HepG2 (cell line): ENCODE measurements around the gene TXNL4A. TPM values are rescaled to one million over a fixed set of nuclear protein-coding genes. Genes with fewer than 3 reads are reported as not detected.
A peak's percentile ranks its signal among the peaks of the same experiment; 100 is the strongest.

Experiments
- BORCS8-MEF2B ChIP-seq: sonication (generic); formaldehyde crosslinking; IDR thresholded peaks from 2 replicates; pipeline ENCODE4 v1.8.0; 2022; ENCODE audit warnings: mild to moderate bottlenecking, missing genetic modification reagents
- CBX1 ChIP-seq: IDR thresholded peaks from one replicate; pipeline ENCODE4 v1.6.1; 2016; ENCODE audit warnings: antibody characterized with exemption, low read depth
- CREM ChIP-seq, 2 experiments: sonication (generic) in 1 of 2; formaldehyde crosslinking in 1 of 2; IDR thresholded peaks; 2 replicates each; pipeline versions ENCODE4 v1.4.0 to v1.6.1; 2016 to 2020; ENCODE audit warnings: antibody characterized with exemption in 1 of 2, mild to moderate bottlenecking in 1 of 2, missing genetic modification reagents in 1 of 2
- ETV6 ChIP-seq: sonication (generic); formaldehyde crosslinking; conservative IDR thresholded peaks from 2 replicates; pipeline ENCODE4 v1.4.0; 2020; ENCODE audit warnings: missing genetic modification reagents
- HCFC1 ChIP-seq: fragments of 150-350 bp; IDR thresholded peaks from 2 replicates; pipeline ENCODE4 v1.6.1; 2014; ENCODE audit warnings: low read depth, low read length
- KMT2B ChIP-seq: IDR thresholded peaks from 2 replicates; pipeline ENCODE4 v1.6.1; 2016; ENCODE audit warnings: missing genetic modification reagents, missing compliant biosample characterization
- MEIS2 ChIP-seq: sonication (generic); formaldehyde crosslinking; IDR thresholded peaks from 2 replicates; pipeline ENCODE4 v1.9.0; 2021; ENCODE audit warnings: mild to moderate bottlenecking, missing genetic modification reagents
- NFYB ChIP-seq: sonication (generic); formaldehyde crosslinking; IDR thresholded peaks from 2 replicates; pipeline ENCODE4 v1.4.0; 2020; ENCODE audit warnings: missing genetic modification reagents
- PAX8 ChIP-seq: sonication (generic); formaldehyde crosslinking; IDR thresholded peaks from 2 replicates; pipeline ENCODE4 v1.8.0; 2022; ENCODE audit warnings: mild to moderate bottlenecking, missing genetic modification reagents, borderline replicate concordance
- POGZ ChIP-seq: sonication (generic); formaldehyde crosslinking; IDR thresholded peaks from 2 replicates; pipeline ENCODE4 v1.4.0; 2020; ENCODE audit warnings: mild to moderate bottlenecking, missing genetic modification reagents
- RXRA ChIP-seq: sonication (generic); formaldehyde crosslinking; IDR thresholded peaks from 2 replicates; pipeline ENCODE4 v1.5.1; 2020; ENCODE audit warnings: missing genetic modification reagents
- SRSF1 ChIP-seq: fragments of 200-400 bp; formaldehyde crosslinking; optimal IDR thresholded peaks from 2 replicates; pipeline ENCODE3; 2017; ENCODE audit warnings: mild to moderate bottlenecking, low read depth, low read length, moderate library complexity
- ZNF207 ChIP-seq: fragments of 450-650 bp; IDR thresholded peaks from 2 replicates; pipeline ENCODE4 v1.6.1; 2016; ENCODE audit warnings: antibody characterized with exemption, borderline replicate concordance
- ZNF331 ChIP-seq: sonication (generic); formaldehyde crosslinking; IDR thresholded peaks from 2 replicates; pipeline ENCODE4 v1.4.0; 2020; ENCODE audit warnings: missing genetic modification reagents
- ZNF350 ChIP-seq: sonication (generic); formaldehyde crosslinking; IDR thresholded peaks from 2 replicates; pipeline ENCODE4 v1.4.0; 2020; ENCODE audit warnings: mild to moderate bottlenecking, low read depth, missing genetic modification reagents, borderline replicate concordance
- ZNF546 ChIP-seq: sonication (generic); formaldehyde crosslinking; conservative IDR thresholded peaks from 2 replicates; pipeline ENCODE4 v1.8.1; 2023; ENCODE audit warnings: mild to moderate bottlenecking, missing genetic modification reagents
- ZNF552 ChIP-seq: sonication (generic); formaldehyde crosslinking; IDR thresholded peaks from 2 replicates; pipeline ENCODE4 v1.9.0; 2022; ENCODE audit warnings: missing genetic modification reagents, mild to moderate bottlenecking, borderline replicate concordance
- ZNF7 ChIP-seq: IDR thresholded peaks from 2 replicates; pipeline ENCODE4 v1.6.1; 2016; ENCODE audit warnings: missing biosample characterization, missing genetic modification reagents
- ZNF883 ChIP-seq: sonication (generic); formaldehyde crosslinking; IDR thresholded peaks from 2 replicates; pipeline ENCODE4 v1.5.1; 2020; ENCODE audit warnings: mild to moderate bottlenecking, missing genetic modification reagents; ENCODE audit errors: not compliant biosample characterization
- ZSCAN25 ChIP-seq: sonication (generic); formaldehyde crosslinking; IDR thresholded peaks from 2 replicates; pipeline ENCODE4 v1.8.0; 2022; ENCODE audit warnings: mild to moderate bottlenecking, missing genetic modification reagents
- polyA plus RNA-seq, 8 experiments: library from polyadenylated mRNA; depleted of rRNA in 3 of 8; stranded (reverse) in 7 of 8; unstranded in 1 of 8; fragments of >200 nt; fragmentation: Illumina TruSeq in 4 of 8; extraction: Trizol in 4 of 8; gene quantifications; 2 replicates each; pipeline versions ENCODE4 v1.2.1 to v1.2.3, GENCODE V29; 2011 to 2016; ENCODE audit warnings: low read depth in 4 of 8, missing spikeins in 1 of 8, mixed read lengths in 1 of 8; ENCODE audit not compliant: insufficient read depth in 1 of 8
- total RNA-seq, 5 experiments: library from RNA; depleted of rRNA; stranded (reverse); fragments of >200 nt; fragmentation: Illumina TruSeq; extraction: Trizol; gene quantifications; 2 replicates each; pipeline ENCODE4 v1.2.3, GENCODE V29; 2016; ENCODE audit warnings: low read depth in 1 of 5
- TF ChIP-seq, protein P1 (sequence below): sonication (generic); formaldehyde crosslinking; IDR thresholded peaks from 2 replicates; pipeline ENCODE4 v1.5.0; 2020; ENCODE audit warnings: mild to moderate bottlenecking, missing genetic modification reagents, borderline replicate concordance
- TF ChIP-seq, protein P2 (sequence below): sonication (generic); formaldehyde crosslinking; IDR thresholded peaks from 2 replicates; pipeline ENCODE4 v1.8.0; 2022; ENCODE audit warnings: missing genetic modification reagents, mild to moderate bottlenecking, moderate library complexity, borderline replicate concordance
- TF ChIP-seq, protein P3 (sequence below): sonication (generic); formaldehyde crosslinking; IDR thresholded peaks from 2 replicates; pipeline ENCODE4 v1.4.0; 2020; ENCODE audit warnings: missing genetic modification reagents, borderline replicate concordance

The TXNL4A gene
- total and polyA plus RNA-seq, 2 of the 13 experiments (the other 11 are each of a cell fraction or from before 2014, with no cell fraction given) = 172 to 202 TPM

DNA sequence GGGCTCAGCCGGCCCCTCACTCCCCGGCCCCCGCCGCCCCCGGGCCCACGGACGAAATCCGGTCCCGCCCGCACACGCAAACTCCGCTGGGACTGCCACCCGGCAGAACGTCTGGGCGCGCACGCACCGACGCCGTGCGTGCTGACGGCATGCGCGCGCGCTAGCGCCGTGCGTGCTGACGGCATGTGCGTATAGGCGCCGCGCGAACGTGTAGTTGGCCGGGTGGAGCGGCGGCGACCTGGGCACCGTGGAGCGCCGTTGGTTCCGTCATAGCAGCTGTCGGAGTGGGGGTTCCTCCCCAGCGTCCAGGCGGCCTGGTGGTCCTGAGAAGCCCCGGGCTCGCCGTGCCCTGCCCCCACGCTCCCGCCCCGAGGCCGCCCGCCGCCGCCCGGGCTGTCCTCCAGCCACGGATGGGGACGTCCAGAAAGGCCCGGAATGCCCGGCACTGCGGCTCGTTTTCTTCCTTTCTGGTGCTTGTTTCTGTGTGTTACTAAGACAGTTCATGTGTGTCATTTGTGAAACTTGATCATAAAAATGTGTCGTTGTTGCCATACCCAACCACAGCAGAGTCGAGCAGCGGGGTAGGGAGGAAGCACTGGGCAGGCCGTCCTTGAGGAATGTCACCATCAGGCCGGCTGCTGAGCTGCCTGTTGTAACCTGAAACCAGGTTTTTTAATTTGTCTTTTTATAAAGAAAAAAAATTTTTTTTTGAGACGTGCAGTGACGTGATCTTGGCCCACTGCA, at the start of gene TXNL4A (continued):
- TF ChIP-seq PAX8 (CRISPR knock-in tag) (no peak; the same call in 1 of the 2 replicates), ZNF350 (CRISPR knock-in tag) (no peak), SRSF1 (no peak), CREM (IDR thresholded peaks at IDR 0.05) (peak; percentile 37; the same call in 1 of the 2 replicates), CREM (CRISPR knock-in tag; IDR thresholded peaks at IDR 0.05) (no peak), ZNF207 (no peak), KMT2B (CRISPR knock-in tag) (peak; percentile 86), RXRA (CRISPR knock-in tag) (peak; percentile 6; the same call in 1 of the 2 replicates), ZNF7 (no peak), ZNF552 (no peak; the same call in 1 of the 2 replicates), ETV6 (CRISPR knock-in tag) (no peak), HCFC1 (peak; percentile 18), NFYB (peak; percentile 24; the same call in 1 of the 2 replicates), ZNF546 (peak; percentile 93), MEIS2 (CRISPR knock-in tag) (peak; percentile 61; the same call in 1 of the 2 replicates), ZSCAN25 (CRISPR knock-in tag) (no peak), CBX1 (no peak), ZNF331 (CRISPR knock-in tag) (peak; percentile 20; the same call in 1 of the 2 replicates), POGZ (CRISPR knock-in tag) (peak; percentile 76), ZNF883 (CRISPR knock-in tag) (no peak), BORCS8-MEF2B (CRISPR knock-in tag) (0 out of 2 replicates have a peak, but pooled peaks have one; percentile 64)
- TF ChIP-seq, protein P1, sequence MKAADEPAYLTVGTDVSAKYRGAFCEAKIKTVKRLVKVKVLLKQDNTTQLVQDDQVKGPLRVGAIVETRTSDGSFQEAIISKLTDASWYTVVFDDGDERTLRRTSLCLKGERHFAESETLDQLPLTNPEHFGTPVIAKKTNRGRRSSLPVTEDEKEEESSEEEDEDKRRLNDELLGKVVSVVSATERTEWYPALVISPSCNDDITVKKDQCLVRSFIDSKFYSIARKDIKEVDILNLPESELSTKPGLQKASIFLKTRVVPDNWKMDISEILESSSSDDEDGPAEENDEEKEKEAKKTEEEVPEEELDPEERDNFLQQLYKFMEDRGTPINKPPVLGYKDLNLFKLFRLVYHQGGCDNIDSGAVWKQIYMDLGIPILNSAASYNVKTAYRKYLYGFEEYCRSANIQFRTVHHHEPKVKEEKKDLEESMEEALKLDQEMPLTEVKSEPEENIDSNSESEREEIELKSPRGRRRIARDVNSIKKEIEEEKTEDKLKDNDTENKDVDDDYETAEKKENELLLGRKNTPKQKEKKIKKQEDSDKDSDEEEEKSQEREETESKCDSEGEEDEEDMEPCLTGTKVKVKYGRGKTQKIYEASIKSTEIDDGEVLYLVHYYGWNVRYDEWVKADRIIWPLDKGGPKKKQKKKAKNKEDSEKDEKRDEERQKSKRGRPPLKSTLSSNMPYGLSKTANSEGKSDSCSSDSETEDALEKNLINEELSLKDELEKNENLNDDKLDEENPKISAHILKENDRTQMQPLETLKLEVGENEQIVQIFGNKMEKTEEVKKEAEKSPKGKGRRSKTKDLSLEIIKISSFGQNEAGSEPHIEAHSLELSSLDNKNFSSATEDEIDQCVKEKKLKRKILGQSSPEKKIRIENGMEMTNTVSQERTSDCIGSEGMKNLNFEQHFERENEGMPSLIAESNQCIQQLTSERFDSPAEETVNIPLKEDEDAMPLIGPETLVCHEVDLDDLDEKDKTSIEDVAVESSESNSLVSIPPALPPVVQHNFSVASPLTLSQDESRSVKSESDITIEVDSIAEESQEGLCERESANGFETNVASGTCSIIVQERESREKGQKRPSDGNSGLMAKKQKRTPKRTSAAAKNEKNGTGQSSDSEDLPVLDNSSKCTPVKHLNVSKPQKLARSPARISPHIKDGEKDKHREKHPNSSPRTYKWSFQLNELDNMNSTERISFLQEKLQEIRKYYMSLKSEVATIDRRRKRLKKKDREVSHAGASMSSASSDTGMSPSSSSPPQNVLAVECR (CRISPR knock-in tag) = peak; percentile 86; the same call in 1 of the 2 replicates
- TF ChIP-seq, protein P2, sequence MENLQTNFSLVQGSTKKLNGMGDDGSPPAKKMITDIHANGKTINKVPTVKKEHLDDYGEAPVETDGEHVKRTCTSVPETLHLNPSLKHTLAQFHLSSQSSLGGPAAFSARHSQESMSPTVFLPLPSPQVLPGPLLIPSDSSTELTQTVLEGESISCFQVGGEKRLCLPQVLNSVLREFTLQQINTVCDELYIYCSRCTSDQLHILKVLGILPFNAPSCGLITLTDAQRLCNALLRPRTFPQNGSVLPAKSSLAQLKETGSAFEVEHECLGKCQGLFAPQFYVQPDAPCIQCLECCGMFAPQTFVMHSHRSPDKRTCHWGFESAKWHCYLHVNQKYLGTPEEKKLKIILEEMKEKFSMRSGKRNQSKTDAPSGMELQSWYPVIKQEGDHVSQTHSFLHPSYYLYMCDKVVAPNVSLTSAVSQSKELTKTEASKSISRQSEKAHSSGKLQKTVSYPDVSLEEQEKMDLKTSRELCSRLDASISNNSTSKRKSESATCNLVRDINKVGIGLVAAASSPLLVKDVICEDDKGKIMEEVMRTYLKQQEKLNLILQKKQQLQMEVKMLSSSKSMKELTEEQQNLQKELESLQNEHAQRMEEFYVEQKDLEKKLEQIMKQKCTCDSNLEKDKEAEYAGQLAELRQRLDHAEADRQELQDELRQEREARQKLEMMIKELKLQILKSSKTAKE (CRISPR knock-in tag) = 0 out of 2 replicates have a peak, but pooled peaks have one; percentile 6
- TF ChIP-seq, protein P3, sequence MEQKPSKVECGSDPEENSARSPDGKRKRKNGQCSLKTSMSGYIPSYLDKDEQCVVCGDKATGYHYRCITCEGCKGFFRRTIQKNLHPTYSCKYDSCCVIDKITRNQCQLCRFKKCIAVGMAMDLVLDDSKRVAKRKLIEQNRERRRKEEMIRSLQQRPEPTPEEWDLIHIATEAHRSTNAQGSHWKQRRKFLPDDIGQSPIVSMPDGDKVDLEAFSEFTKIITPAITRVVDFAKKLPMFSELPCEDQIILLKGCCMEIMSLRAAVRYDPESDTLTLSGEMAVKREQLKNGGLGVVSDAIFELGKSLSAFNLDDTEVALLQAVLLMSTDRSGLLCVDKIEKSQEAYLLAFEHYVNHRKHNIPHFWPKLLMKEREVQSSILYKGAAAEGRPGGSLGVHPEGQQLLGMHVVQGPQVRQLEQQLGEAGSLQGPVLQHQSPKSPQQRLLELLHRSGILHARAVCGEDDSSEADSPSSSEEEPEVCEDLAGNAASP (CRISPR knock-in tag) = no peak
